GM12865 (cell line): Measurements from ENCODE around the gene SELENOM.
A peak's percentile ranks its signal among the peaks of the same experiment; 100 is the strongest.
"Not testable (repeated sequence)": the region's sequence is repeated elsewhere in the genome, so short reads cannot be mapped to it uniquely, and the experiment has no call there.

Source experiments
- DNase-seq: peaks from one replicate; pipeline ENCODE4 v3.0.0; 2010; ENCODE audit warnings: low read depth
- H3K4me3 ChIP-seq: 2 replicates; pipeline ENCODE4 v1.5.1; 2011; ENCODE audit warnings: mild to moderate bottlenecking, low read depth, low read length, control low read depth
- TF ChIP-seq, protein P1 (sequence below): IDR thresholded peaks from 2 replicates; pipeline ENCODE4 v1.5.1; 2011; ENCODE audit warnings: low read length, control low read depth, low read depth, inconsistent platforms; ENCODE audit not compliant: insufficient read depth; ENCODE audit errors: missing control alignments

Gene SELENOM

DNA sequence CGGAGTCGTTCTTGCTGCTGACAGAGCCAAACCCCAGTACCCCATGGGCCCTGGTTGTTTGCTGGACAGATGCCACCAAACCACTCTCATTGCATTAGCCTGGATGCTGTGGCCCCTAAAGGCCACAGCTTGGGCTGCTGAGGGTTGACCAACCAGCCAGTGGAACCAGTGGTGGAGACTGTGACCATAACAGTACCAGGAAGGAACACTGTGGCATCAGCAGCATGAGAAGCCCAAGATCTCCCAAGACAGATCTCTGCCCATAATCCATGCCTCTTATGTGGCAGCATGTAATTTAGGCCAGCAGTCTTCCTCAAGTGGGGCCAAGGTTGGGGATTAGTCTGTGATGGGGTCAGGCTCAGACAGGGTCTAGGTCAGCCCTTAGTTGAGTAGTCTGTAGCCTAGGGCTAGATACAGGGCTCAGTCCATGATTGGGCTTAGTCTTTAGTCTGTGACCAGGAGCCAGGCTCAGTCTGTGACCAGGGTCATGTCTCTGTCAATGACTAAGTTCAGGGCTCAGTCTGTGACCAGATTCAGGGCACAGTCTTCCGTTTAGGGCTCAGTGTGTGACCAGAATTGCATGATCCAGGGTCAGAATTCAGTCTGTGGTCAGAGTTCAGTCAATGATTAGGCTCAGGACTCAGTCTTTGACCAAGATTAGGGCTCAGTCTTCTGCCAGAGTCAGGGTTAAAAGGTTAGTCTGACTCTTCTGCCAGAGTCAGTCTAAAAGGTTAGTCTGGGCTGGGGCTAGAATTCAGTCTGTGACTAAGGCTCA, 10.9 kb upstream of the SELENOM start:
- TF ChIP-seq, protein P1, sequence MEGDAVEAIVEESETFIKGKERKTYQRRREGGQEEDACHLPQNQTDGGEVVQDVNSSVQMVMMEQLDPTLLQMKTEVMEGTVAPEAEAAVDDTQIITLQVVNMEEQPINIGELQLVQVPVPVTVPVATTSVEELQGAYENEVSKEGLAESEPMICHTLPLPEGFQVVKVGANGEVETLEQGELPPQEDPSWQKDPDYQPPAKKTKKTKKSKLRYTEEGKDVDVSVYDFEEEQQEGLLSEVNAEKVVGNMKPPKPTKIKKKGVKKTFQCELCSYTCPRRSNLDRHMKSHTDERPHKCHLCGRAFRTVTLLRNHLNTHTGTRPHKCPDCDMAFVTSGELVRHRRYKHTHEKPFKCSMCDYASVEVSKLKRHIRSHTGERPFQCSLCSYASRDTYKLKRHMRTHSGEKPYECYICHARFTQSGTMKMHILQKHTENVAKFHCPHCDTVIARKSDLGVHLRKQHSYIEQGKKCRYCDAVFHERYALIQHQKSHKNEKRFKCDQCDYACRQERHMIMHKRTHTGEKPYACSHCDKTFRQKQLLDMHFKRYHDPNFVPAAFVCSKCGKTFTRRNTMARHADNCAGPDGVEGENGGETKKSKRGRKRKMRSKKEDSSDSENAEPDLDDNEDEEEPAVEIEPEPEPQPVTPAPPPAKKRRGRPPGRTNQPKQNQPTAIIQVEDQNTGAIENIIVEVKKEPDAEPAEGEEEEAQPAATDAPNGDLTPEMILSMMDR = no peak
- DNase-seq = no peak
- H3K4me3 ChIP-seq = no peak overlapping the region

DNA sequence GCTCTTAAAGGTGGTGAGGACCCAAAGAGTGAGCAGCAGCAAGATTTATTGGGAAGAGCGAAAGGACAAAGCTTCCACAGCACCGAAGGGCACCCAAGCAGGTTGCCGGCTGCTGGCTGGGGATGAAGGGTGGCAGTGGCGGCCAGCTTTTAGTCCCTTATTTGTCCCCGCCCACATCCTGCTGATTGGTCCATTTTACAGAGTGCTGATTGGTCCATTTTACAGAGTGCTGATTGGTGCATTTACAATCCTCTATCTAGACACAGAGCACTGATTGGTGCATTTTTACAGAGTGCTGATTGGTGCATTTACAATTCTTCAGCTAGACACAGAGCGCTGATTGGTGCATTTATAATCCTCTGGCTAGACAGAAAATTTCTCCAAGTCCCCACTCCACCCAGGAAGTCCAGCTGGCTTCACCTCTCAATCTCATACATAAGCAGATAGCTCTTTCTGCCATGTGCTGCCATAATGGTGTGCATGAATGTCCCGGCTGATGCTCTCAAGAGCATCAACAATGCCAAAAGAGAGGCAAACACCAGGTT, 5.3 kb upstream of the SELENOM start:
- not testable (repeated sequence) for DNase-seq, H3K4me3 ChIP-seq

DNA sequence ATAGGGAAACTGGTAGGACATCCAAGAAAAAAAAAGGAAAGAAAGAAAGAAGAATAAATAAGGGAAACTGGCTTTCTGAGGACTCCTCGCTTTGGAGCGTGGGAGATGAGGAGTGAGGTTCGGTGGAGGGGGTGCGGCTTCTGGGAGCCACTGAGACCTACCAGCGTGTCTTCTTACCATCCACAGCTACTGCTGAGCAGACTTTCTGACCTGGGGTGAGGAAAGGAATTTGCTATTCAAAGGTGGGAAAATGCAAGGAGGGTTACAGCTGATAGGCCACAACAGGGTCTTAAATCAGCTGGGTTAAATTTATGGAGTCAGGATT, 488 bp upstream of the SELENOM start:
- H3K4me3 ChIP-seq = peak overlapping the region; percentile 52
- DNase-seq = no peak
- TF ChIP-seq, protein P1 = no peak

DNA sequence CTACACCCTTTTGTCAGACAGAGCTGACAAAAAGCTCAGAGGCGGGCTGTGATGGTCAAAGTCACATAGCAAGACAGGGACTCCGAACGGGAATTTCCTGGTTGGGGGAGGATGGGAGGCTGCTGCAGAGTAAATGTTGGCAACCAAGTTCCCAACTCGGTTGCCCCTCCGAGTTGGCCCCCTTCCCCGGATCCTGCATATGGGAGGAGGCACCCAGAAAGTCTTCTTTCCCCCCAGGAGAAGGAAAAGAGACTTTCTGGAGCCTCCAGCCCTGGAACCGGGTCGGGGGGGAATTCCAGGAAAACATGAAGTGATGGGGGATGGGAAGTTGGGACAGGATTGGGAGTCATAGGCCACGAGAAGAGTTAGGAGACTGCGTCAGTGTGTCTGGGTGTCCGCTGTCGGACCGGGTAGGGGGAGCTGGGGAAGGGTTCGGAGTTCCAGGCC, 614 bp downstream of the SELENOM start:
- no peak for DNase-seq
- H3K4me3 ChIP-seq = peak overlapping the region; percentile 52; the same call in 1 of the 2 replicates
- TF ChIP-seq, protein P1 = no peak

DNA sequence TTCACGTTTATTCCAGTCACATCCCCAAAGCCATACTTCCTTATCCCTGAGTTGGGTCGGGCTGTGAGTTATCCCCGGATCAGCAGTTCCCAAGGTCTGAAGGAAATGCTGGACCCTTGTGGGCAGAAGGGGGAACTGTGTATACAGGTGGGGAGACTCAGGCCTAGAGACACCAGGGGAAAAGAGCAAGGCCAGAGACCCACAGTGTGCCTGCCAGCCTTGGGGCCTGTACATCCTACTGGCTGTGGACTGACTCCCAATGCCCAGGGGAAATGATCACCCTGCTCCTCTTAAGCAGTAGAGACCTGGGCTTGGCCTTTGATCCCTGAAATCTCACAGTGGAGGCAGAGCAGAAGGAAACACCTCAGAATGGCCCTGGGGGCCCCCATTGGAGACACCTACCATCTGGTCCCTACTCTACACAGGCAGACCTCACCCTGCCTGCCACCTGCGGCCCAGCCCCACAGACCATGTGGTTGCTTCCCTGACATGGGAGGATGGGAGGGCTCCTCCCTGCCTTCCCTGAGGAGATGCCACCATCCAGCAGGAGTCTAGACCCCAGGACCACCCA, 1.3 kb downstream of the SELENOM start:
- no peak for DNase-seq
- no peak overlapping the region for H3K4me3 ChIP-seq
- TF ChIP-seq, protein P1 = no peak

DNA sequence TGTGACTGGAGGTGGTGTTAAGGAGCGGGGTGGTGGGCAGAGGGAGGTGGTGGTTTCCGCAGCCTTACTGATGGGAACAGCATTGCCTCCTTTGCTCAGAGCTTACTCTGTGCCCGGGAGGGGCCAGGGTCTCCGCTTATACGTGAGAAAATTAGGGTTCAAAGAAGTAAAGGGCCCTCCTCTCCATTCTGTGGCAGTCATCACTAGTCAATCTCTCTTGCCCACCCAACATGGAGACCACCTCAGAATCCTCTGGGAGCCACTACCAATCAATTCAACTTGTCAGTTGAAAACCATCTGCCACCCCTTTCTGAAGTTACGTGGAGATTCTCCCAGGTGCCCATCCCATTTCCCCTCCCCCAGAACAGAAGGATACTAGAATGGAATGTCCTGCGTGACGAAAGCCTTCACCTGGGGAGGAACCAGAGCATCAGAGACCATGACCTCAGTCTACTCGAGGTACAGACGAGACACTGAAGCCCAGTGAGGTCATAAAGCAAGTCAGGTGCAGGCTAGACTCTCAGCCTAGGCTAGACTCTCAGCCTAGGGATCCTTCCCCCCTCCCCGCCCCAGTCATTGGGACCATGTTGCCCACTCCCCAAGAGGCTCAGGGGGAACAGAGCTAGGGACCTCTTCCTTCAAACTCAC, 2.0 kb downstream of the SELENOM start:
- TF ChIP-seq, protein P1 = no peak
- no peak overlapping the region for H3K4me3 ChIP-seq
- no peak for DNase-seq

DNA sequence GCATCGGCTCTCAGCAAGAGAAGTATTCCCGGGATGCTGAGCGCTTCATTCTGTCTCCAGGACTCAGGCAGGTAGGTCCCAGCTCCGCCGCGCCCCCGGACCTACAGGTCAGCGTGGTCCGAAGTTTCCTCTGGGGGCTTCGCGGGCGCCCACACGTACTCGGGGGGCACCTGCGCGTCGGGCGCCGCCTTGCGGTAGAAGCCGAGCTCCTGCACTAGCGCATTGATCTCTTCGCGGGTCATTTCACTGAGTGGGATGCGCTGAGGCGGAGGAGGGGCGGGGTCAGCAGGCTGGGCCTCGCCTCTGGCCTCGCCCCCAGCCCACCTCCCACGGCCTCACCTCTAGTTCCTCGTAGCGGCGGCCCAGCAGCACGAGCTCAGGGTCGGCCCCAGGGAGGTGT, 2.5 kb downstream of the SELENOM start:
- peak; percentile 43 for DNase-seq
- TF ChIP-seq, protein P1 = peak; percentile 35
- H3K4me3 ChIP-seq = no peak overlapping the region
